Measurements from ENCODE around the gene IMMP2L. TPM values are rescaled to one million over a fixed set of nuclear protein-coding genes. Genes with fewer than 3 reads are reported as not detected.

The IMMP2L gene
- total RNA-seq, 1 donor from 2014 or later: 11.2 TPM

DNA sequence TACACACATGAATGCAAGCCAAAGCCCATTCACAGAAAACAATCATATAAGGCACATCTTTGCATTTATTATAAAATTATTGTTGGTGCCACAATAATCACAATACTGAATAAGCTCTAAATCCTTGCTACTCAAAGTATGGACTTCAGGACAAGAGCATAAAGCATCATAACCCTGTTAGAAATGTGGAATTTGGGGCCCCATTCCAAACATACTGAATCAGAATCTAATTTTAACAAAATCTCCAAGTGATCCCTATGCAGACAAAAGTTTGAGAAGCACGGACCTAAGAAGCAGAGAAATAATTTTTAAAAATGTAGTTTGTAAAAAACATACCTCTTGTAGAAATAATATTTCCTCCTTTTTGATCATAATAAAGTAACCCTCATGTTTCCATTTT is 199.2 kb downstream of the IMMP2L start:
- Mint-ChIP-seq H3K27me3 (ENCODE audit: unreplicated experiment) (peaks cover 1% of the 10 kb centered on the region), H3K4me1 (ENCODE audit: unreplicated experiment) (no peaks in the 10 kb centered on the region), H3K4me3 (ENCODE audit: unreplicated experiment) (no peak overlapping the region), H3K36me3 (ENCODE audit: low read depth, unreplicated experiment) (no peaks in the 10 kb centered on the region), H3K27ac (ENCODE audit: unreplicated experiment) (no peak overlapping the region), H3K9me3 (ENCODE audit: unreplicated experiment) (no peaks in the 10 kb centered on the region)
- no peak for DNase-seq (ENCODE audit: low spot score)
- TF ChIP-seq, protein P1, sequence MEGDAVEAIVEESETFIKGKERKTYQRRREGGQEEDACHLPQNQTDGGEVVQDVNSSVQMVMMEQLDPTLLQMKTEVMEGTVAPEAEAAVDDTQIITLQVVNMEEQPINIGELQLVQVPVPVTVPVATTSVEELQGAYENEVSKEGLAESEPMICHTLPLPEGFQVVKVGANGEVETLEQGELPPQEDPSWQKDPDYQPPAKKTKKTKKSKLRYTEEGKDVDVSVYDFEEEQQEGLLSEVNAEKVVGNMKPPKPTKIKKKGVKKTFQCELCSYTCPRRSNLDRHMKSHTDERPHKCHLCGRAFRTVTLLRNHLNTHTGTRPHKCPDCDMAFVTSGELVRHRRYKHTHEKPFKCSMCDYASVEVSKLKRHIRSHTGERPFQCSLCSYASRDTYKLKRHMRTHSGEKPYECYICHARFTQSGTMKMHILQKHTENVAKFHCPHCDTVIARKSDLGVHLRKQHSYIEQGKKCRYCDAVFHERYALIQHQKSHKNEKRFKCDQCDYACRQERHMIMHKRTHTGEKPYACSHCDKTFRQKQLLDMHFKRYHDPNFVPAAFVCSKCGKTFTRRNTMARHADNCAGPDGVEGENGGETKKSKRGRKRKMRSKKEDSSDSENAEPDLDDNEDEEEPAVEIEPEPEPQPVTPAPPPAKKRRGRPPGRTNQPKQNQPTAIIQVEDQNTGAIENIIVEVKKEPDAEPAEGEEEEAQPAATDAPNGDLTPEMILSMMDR (IDR thresholded peaks at IDR 0.05; ENCODE audit: unreplicated experiment): no peak

DNA sequence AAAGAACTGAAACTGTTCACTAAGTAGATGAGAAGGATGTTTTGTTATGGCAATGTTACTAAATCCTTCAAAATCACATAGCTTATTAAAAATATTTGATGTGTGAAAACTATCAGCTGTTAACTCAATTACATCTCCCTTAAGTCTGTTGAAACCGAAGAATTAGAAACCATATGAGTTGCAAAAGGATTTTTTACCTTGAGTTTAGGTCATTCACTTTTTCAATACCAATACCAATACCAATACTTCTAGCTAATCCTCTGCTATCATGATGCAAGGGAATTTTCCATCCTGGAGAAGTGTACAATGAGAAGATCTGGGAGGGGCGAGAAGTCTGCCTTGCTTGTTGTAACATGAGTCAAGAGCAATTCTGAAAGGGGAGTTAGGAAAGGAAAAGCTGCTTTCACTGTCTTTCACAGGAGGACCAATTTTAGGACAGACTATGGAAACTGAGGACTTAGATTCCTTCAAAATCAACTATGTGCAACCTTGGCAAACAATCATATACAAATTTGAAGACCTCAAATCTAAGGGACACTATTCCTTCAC is 199.7 kb downstream of the IMMP2L start:
- Mint-ChIP-seq H3K4me3 (ENCODE audit: unreplicated experiment) (no peak overlapping the region), H3K27me3 (ENCODE audit: unreplicated experiment) (peaks cover 1% of the 10 kb centered on the region), H3K9me3 (ENCODE audit: unreplicated experiment) (no peaks in the 10 kb centered on the region), H3K4me1 (ENCODE audit: unreplicated experiment) (no peaks in the 10 kb centered on the region), H3K27ac (ENCODE audit: unreplicated experiment) (no peak overlapping the region), H3K36me3 (ENCODE audit: low read depth, unreplicated experiment) (no peaks in the 10 kb centered on the region)
- TF ChIP-seq, protein P1 (IDR thresholded peaks at IDR 0.05; ENCODE audit: unreplicated experiment): no peak
- DNase-seq (ENCODE audit: low spot score): no peak

DNA sequence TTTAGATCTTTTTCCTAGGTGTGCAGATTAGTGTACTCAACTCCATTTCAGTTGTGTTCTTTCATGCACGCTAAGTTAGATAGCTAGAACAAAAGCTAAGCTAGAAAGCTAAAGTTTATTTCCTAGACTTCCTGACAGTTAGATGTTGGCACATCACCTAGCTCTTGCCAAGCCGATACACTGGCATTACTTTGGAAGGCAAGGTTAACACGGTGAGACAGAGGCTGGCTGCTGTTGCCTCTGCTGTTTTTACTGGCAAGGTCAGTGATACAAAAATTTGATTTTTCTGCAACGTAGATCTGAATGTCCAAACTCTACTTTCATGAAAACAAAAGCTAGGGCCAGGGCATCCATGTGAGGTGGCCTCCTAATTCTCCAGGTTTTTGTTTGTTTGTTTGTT is 203.4 kb downstream of the IMMP2L start:
- TF ChIP-seq, protein P1 (IDR thresholded peaks at IDR 0.05; ENCODE audit: unreplicated experiment): no peak
- H3K4me3 Mint-ChIP-seq (ENCODE audit: unreplicated experiment): no peak overlapping the region
- no peaks in the 10 kb centered on the region for H3K9me3 Mint-ChIP-seq (ENCODE audit: unreplicated experiment)
- H3K27ac Mint-ChIP-seq (ENCODE audit: unreplicated experiment): no peak overlapping the region
- H3K27me3 Mint-ChIP-seq (ENCODE audit: unreplicated experiment): no peaks in the 10 kb centered on the region
- H3K36me3 Mint-ChIP-seq (ENCODE audit: low read depth, unreplicated experiment): no peaks in the 10 kb centered on the region
- no peaks in the 10 kb centered on the region for H3K4me1 Mint-ChIP-seq (ENCODE audit: unreplicated experiment)
- DNase-seq (ENCODE audit: low spot score): no peak

DNA sequence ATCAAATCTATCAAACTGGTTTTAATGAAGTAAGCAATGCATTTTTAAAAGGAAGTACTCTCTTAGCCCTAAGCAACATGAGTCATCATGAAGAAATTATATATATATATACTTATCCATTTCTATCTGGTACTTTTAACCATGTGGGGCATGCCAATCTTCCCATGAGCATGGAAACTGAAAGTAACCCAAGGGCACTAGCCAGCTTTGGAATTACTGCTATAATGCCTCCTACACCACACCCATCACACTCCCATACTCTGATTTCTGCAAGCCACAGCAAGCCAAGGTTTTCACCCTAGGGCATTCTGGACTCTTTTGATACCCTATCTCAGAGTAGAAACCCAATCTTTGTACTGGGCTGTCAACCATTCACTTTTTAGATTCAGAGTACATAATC is 204.6 kb downstream of the IMMP2L start:
- Mint-ChIP-seq H3K4me1 (ENCODE audit: unreplicated experiment) (no peaks in the 10 kb centered on the region), H3K4me3 (ENCODE audit: unreplicated experiment) (no peak overlapping the region), H3K9me3 (ENCODE audit: unreplicated experiment) (no peaks in the 10 kb centered on the region), H3K36me3 (ENCODE audit: low read depth, unreplicated experiment) (no peaks in the 10 kb centered on the region), H3K27ac (ENCODE audit: unreplicated experiment) (no peak overlapping the region), H3K27me3 (ENCODE audit: unreplicated experiment) (no peaks in the 10 kb centered on the region)
- no peak for DNase-seq (ENCODE audit: low spot score)
- TF ChIP-seq, protein P1 (IDR thresholded peaks at IDR 0.05; ENCODE audit: unreplicated experiment): no peak

DNA sequence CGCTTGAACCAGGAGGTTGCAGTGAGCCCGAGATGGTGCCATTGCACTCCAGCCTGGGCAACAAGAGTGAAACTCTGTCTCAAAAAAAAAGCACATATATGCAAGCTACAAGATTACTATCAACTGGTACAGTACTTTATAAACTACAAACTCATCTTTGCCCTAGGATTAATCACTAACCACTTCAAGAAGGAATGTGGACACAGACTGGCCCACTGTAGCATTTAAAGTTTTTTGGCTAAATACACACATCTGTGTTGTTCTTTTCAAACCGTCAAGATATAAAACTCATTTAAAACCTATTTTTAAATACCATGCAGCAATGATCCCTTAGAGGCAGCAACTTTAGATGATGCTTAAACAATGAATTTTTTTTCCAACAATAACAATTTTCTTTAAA is 205.4 kb downstream of the IMMP2L start:
- no peak for DNase-seq (ENCODE audit: low spot score)
- TF ChIP-seq, protein P1 (IDR thresholded peaks at IDR 0.05; ENCODE audit: unreplicated experiment): no peak
- H3K36me3 Mint-ChIP-seq (ENCODE audit: low read depth, unreplicated experiment): no peaks in the 10 kb centered on the region
- H3K4me3 Mint-ChIP-seq (ENCODE audit: unreplicated experiment): no peak overlapping the region
- no peaks in the 10 kb centered on the region for H3K27me3 Mint-ChIP-seq (ENCODE audit: unreplicated experiment)
- H3K4me1 Mint-ChIP-seq (ENCODE audit: unreplicated experiment): no peaks in the 10 kb centered on the region
- no peak overlapping the region for H3K27ac Mint-ChIP-seq (ENCODE audit: unreplicated experiment)
- no peaks in the 10 kb centered on the region for H3K9me3 Mint-ChIP-seq (ENCODE audit: unreplicated experiment)
